Liver (tissue), 9 donors: ENCODE data around the gene DDX4. TPM values are rescaled to one million over a fixed set of nuclear protein-coding genes. Genes with fewer than 3 reads are reported as not detected.

Source experiments
- DNase-seq: peaks from one replicate; pipeline ENCODE4 v3.0.0-alpha.2; 2017; ENCODE audit warnings: low spot score
- H3K27ac ChIP-seq, 2 donors: one replicate each; pipeline ENCODE4 v1.7.0; 2013; ENCODE audit warnings: inconsistent platforms in 2 of 2, low read length in 2 of 2, control low read depth in 1 of 2, low read depth in 1 of 2, mild to moderate bottlenecking in 1 of 2
- H3K27me3 ChIP-seq, 4 donors: one replicate each; pipeline versions ENCODE4 v1.6.1 to v1.7.0; 2013; ENCODE audit warnings: low read length in 3 of 4, inconsistent platforms in 1 of 4, mild to moderate bottlenecking in 1 of 4, moderate library complexity in 1 of 4; ENCODE audit not compliant: control insufficient read depth in 4 of 4, insufficient read depth in 4 of 4
- H3K36me3 ChIP-seq, 4 donors: one replicate each; pipeline versions ENCODE4 v1.6.1 to v1.7.0; 2013; ENCODE audit warnings: low read length in 3 of 4, mild to moderate bottlenecking in 3 of 4, low read depth in 1 of 4, moderate library complexity in 1 of 4; ENCODE audit not compliant: control insufficient read depth in 4 of 4, insufficient read depth in 3 of 4
- H3K4me1 ChIP-seq, 4 donors: one replicate each; pipeline versions ENCODE4 v1.6.1 to v1.7.0; 2013; ENCODE audit warnings: low read length in 3 of 4, mild to moderate bottlenecking in 3 of 4, moderate library complexity in 1 of 4; ENCODE audit not compliant: control insufficient read depth in 4 of 4, insufficient read depth in 4 of 4
- H3K4me3 ChIP-seq, 3 donors: one replicate each; pipeline versions ENCODE4 v1.6.1 to v1.7.0; 2013; ENCODE audit warnings: low read length in 3 of 3, control low read depth in 1 of 3, low read depth in 1 of 3, mild to moderate bottlenecking in 1 of 3
- H3K9ac ChIP-seq, 2 donors: one replicate each; pipeline ENCODE4 v1.7.0; 2013; ENCODE audit warnings: low read length in 2 of 2, mild to moderate bottlenecking in 2 of 2, moderate library complexity in 2 of 2, control low read depth in 1 of 2, low read depth in 1 of 2
- H3K9me3 ChIP-seq, 4 donors: one replicate each; pipeline versions ENCODE4 v1.6.1 to v1.7.0; 2013; ENCODE audit warnings: low read length in 3 of 4; ENCODE audit not compliant: control insufficient read depth in 4 of 4
- EGR1 ChIP-seq, 2 donors: IDR thresholded peaks; 2 replicates each; pipeline ENCODE4 v1.6.1; 2016 to 2018; ENCODE audit warnings: antibody characterized with exemption in 2 of 2, low read depth in 2 of 2
- FOXA1 ChIP-seq: IDR thresholded peaks from 2 replicates; pipeline ENCODE4 v1.6.1; 2016; ENCODE audit warnings: antibody characterized with exemption
- FOXA2 ChIP-seq: IDR thresholded peaks from 2 replicates; pipeline ENCODE4 v1.6.1; 2016; ENCODE audit warnings: antibody characterized with exemption
- GABPA ChIP-seq, 2 donors: IDR thresholded peaks in 1 of 2; conservative IDR thresholded peaks in 1 of 2; 2 replicates each; pipeline ENCODE4 v1.6.1; 2016; ENCODE audit warnings: antibody characterized with exemption in 2 of 2, mild to moderate bottlenecking in 1 of 2, moderate library complexity in 1 of 2
- HNF4A ChIP-seq, 2 donors: conservative IDR thresholded peaks; 2 replicates each; pipeline ENCODE4 v1.6.1; 2016; ENCODE audit warnings: antibody characterized with exemption in 2 of 2, mild to moderate bottlenecking in 2 of 2
- HNF4G ChIP-seq: IDR thresholded peaks from 2 replicates; pipeline ENCODE4 v1.6.1; 2016; ENCODE audit warnings: antibody characterized with exemption
- JUND ChIP-seq, 2 donors: IDR thresholded peaks; 2 replicates each; pipeline ENCODE4 v1.6.1; 2016; ENCODE audit warnings: antibody characterized with exemption in 2 of 2
- NR2F2 ChIP-seq: IDR thresholded peaks from 2 replicates; pipeline ENCODE4 v1.6.1; 2016; ENCODE audit warnings: antibody characterized with exemption
- RAD21 ChIP-seq, 2 donors: IDR thresholded peaks; 2 replicates each; pipeline ENCODE4 v1.6.1; 2016; ENCODE audit warnings: antibody characterized with exemption in 2 of 2, mild to moderate bottlenecking in 2 of 2
- RXRA ChIP-seq, 2 donors: IDR thresholded peaks; 2 replicates each; pipeline ENCODE4 v1.6.1; 2017 to 2018; ENCODE audit warnings: antibody characterized with exemption in 2 of 2, mild to moderate bottlenecking in 1 of 2
- SP1 ChIP-seq: IDR thresholded peaks from 2 replicates; pipeline ENCODE4 v1.6.1; 2018; ENCODE audit warnings: antibody characterized with exemption, mild to moderate bottlenecking
- TAF1 ChIP-seq: conservative IDR thresholded peaks from 2 replicates; pipeline ENCODE4 v1.6.1; 2016; ENCODE audit warnings: antibody characterized with exemption, mild to moderate bottlenecking
- YY1 ChIP-seq: IDR thresholded peaks from 2 replicates; pipeline ENCODE4 v1.6.1; 2016; ENCODE audit warnings: antibody characterized with exemption, mild to moderate bottlenecking
- WGBS: extraction: QIAGEN DNeasy Blood & Tissue Kit; methylation state at CpG from one replicate; pipeline ENCODE4 v1.1.7; 2013; 5-methylcytosine and 5-hydroxymethylcytosine counted together
- polyA plus RNA-seq, 2 donors: library from polyadenylated mRNA; stranded (reverse) in 1 of 2; unstranded in 1 of 2; fragments of 200-250 nt in 1 of 2; fragments of >200 nt in 1 of 2; fragmentation: Nextera tagmentation in 1 of 2; extraction: Ambion mirVana in 1 of 2; gene quantifications; one replicate each; pipeline versions ENCODE4 v1.2.1 to v1.2.3, GENCODE V29; 2013 to 2015
- total RNA-seq, 2 donors: library from RNA; depleted of rRNA; stranded (reverse); fragments of >200 nt; gene quantifications; one replicate each; pipeline ENCODE4 v1.2.3, GENCODE V29; 2014
- TF ChIP-seq, protein P1 (sequence below): IDR thresholded peaks from 2 replicates; pipeline ENCODE4 v1.6.1; 2016; ENCODE audit warnings: antibody characterized with exemption, mild to moderate bottlenecking
- TF ChIP-seq, protein P2 (sequence below): IDR thresholded peaks from 2 replicates; pipeline ENCODE4 v1.6.1; 2016; ENCODE audit warnings: antibody characterized with exemption
- TF ChIP-seq, protein P3 (sequence below): IDR thresholded peaks from 2 replicates; pipeline ENCODE4 v1.6.1; 2016; ENCODE audit warnings: antibody characterized with exemption
- TF ChIP-seq, protein P4 (sequence below): fragments of 150-350 bp; IDR thresholded peaks from 2 replicates; pipeline ENCODE4 v1.5.1; 2017; ENCODE audit warnings: improper control_type of control experiment, low read depth, low read length; ENCODE audit not compliant: missing input control
- TF ChIP-seq, protein P5 (sequence below): IDR thresholded peaks from 2 replicates; pipeline ENCODE4 v1.6.1; 2016; ENCODE audit warnings: antibody characterized with exemption
- donor health status: healthy.
- donor health status: healthy.
- donor health status: healthy.
- donor health status: healthy.
- donor health status: healthy.

DDX4 gene
- total and polyA plus RNA-seq, 4 donors, result not detected

DNA sequence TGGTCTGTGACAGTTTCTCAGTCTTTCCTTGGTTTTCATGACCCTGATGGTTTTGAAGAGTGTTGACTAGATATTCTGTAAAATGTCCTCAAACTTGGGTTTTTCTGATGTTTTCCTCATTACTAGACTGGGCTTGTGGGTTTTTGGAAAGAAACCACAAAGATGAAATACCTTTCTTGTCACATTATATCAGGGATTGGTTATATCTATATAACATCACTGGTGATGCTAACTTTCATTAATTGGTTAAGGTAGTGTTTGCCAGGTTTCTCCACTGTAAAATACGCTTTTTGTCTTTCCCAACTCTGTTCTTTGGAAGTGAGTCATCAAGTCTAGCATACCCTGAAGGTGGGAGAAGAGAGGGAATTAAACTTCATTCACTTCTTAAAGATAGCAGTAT, 110.0 kb downstream of the DDX4 start:
- no peak for DNase-seq
- Histone ChIP-seq H3K27ac (no peak overlapping the region), H3K27me3 (no peaks in the 10 kb centered on the region), H3K9me3 (peaks cover 0 to 2% (median 0%) of the 10 kb centered on the region in 4 donors), H3K4me3 (no peak overlapping the region), H3K9ac (no peak overlapping the region), H3K4me1 (no peaks in the 10 kb centered on the region), H3K36me3 (no peaks in the 10 kb centered on the region)
- TF ChIP-seq, protein P1, sequence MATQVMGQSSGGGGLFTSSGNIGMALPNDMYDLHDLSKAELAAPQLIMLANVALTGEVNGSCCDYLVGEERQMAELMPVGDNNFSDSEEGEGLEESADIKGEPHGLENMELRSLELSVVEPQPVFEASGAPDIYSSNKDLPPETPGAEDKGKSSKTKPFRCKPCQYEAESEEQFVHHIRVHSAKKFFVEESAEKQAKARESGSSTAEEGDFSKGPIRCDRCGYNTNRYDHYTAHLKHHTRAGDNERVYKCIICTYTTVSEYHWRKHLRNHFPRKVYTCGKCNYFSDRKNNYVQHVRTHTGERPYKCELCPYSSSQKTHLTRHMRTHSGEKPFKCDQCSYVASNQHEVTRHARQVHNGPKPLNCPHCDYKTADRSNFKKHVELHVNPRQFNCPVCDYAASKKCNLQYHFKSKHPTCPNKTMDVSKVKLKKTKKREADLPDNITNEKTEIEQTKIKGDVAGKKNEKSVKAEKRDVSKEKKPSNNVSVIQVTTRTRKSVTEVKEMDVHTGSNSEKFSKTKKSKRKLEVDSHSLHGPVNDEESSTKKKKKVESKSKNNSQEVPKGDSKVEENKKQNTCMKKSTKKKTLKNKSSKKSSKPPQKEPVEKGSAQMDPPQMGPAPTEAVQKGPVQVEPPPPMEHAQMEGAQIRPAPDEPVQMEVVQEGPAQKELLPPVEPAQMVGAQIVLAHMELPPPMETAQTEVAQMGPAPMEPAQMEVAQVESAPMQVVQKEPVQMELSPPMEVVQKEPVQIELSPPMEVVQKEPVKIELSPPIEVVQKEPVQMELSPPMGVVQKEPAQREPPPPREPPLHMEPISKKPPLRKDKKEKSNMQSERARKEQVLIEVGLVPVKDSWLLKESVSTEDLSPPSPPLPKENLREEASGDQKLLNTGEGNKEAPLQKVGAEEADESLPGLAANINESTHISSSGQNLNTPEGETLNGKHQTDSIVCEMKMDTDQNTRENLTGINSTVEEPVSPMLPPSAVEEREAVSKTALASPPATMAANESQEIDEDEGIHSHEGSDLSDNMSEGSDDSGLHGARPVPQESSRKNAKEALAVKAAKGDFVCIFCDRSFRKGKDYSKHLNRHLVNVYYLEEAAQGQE, result no peak
- TF ChIP-seq, protein P2, sequence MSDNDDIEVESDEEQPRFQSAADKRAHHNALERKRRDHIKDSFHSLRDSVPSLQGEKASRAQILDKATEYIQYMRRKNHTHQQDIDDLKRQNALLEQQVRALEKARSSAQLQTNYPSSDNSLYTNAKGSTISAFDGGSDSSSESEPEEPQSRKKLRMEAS, result no peak
- TF ChIP-seq, protein P3, sequence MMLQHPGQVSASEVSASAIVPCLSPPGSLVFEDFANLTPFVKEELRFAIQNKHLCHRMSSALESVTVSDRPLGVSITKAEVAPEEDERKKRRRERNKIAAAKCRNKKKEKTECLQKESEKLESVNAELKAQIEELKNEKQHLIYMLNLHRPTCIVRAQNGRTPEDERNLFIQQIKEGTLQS, result no peak
- TF ChIP-seq, protein P4, sequence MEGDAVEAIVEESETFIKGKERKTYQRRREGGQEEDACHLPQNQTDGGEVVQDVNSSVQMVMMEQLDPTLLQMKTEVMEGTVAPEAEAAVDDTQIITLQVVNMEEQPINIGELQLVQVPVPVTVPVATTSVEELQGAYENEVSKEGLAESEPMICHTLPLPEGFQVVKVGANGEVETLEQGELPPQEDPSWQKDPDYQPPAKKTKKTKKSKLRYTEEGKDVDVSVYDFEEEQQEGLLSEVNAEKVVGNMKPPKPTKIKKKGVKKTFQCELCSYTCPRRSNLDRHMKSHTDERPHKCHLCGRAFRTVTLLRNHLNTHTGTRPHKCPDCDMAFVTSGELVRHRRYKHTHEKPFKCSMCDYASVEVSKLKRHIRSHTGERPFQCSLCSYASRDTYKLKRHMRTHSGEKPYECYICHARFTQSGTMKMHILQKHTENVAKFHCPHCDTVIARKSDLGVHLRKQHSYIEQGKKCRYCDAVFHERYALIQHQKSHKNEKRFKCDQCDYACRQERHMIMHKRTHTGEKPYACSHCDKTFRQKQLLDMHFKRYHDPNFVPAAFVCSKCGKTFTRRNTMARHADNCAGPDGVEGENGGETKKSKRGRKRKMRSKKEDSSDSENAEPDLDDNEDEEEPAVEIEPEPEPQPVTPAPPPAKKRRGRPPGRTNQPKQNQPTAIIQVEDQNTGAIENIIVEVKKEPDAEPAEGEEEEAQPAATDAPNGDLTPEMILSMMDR, result no peak
- TF ChIP-seq RAD21 (IDR thresholded peaks at IDR 0.05) (no peak), SP1 (no peak), HNF4A (conservative IDR thresholded peaks at IDR 0.05) (no peak), EGR1 (IDR thresholded peaks at IDR 0.05; ENCODE audit: low read depth in 2 of 2) (no peak), FOXA1 (no peak), YY1 (no peak), NR2F2 (no peak), FOXA2 (no peak), HNF4G (no peak), TAF1 (no peak), JUND (IDR thresholded peaks at IDR 0.05) (no peak), GABPA (IDR thresholded peaks at IDR 0.05 in 1 of 2, conservative IDR thresholded peaks at IDR 0.05 in 1 of 2) (no peak), RXRA (IDR thresholded peaks at IDR 0.05) (no peak)
- TF ChIP-seq, protein P5, sequence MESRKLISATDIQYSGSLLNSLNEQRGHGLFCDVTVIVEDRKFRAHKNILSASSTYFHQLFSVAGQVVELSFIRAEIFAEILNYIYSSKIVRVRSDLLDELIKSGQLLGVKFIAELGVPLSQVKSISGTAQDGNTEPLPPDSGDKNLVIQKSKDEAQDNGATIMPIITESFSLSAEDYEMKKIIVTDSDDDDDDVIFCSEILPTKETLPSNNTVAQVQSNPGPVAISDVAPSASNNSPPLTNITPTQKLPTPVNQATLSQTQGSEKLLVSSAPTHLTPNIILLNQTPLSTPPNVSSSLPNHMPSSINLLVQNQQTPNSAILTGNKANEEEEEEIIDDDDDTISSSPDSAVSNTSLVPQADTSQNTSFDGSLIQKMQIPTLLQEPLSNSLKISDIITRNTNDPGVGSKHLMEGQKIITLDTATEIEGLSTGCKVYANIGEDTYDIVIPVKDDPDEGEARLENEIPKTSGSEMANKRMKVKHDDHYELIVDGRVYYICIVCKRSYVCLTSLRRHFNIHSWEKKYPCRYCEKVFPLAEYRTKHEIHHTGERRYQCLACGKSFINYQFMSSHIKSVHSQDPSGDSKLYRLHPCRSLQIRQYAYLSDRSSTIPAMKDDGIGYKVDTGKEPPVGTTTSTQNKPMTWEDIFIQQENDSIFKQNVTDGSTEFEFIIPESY, result no peak
- 86% methylated on average over 1 of the region's 1 CpG for WGBS
